Large intestine (tissue), 3 donors: ENCODE results near the gene CHST11. TPM values are rescaled to one million over a fixed set of nuclear protein-coding genes. Genes with fewer than 3 reads are reported as not detected.

Experiments
- DNase-seq, 2 donors: peaks; one replicate each; pipeline versions ENCODE4 v3.0.0 to v3.0.0-alpha.2; 2013
- H3K27ac ChIP-seq: one replicate; pipeline ENCODE4 v1.5.1; 2013; ENCODE audit warnings: low read length
- H3K27me3 ChIP-seq: 2 replicates; pipeline ENCODE4 v1.6.1; 2013; ENCODE audit warnings: low read length; ENCODE audit not compliant: control insufficient read depth, insufficient read depth
- H3K36me3 ChIP-seq: 2 replicates; pipeline ENCODE4 v1.6.1; 2013; ENCODE audit warnings: low read length; ENCODE audit not compliant: control insufficient read depth, insufficient read depth
- H3K4me1 ChIP-seq: one replicate; pipeline ENCODE4 v1.6.1; 2013; ENCODE audit warnings: low read length; ENCODE audit not compliant: control insufficient read depth, insufficient read depth
- H3K4me3 ChIP-seq: one replicate; pipeline ENCODE4 v1.5.1; 2013; ENCODE audit warnings: low read length
- H3K9me3 ChIP-seq: one replicate; pipeline ENCODE4 v1.6.1; 2013; ENCODE audit warnings: mild to moderate bottlenecking, low read depth, low read length, moderate library complexity; ENCODE audit not compliant: control insufficient read depth
- WGBS: methylation state at CpG from one replicate; pipeline ENCODE4 v1.1.5; 2013; ENCODE audit warnings: low lambda C conversion rate; ENCODE audit not compliant: insufficient coverage; 5-methylcytosine and 5-hydroxymethylcytosine counted together
- polyA plus RNA-seq: library from polyadenylated mRNA; unstranded; fragments of 120-200 nt; gene quantifications from one replicate; pipeline ENCODE4 v1.2.1, GENCODE V29; 2013

Gene CHST11
- polyA plus RNA-seq, 1 donor, result 5.9 TPM

DNA sequence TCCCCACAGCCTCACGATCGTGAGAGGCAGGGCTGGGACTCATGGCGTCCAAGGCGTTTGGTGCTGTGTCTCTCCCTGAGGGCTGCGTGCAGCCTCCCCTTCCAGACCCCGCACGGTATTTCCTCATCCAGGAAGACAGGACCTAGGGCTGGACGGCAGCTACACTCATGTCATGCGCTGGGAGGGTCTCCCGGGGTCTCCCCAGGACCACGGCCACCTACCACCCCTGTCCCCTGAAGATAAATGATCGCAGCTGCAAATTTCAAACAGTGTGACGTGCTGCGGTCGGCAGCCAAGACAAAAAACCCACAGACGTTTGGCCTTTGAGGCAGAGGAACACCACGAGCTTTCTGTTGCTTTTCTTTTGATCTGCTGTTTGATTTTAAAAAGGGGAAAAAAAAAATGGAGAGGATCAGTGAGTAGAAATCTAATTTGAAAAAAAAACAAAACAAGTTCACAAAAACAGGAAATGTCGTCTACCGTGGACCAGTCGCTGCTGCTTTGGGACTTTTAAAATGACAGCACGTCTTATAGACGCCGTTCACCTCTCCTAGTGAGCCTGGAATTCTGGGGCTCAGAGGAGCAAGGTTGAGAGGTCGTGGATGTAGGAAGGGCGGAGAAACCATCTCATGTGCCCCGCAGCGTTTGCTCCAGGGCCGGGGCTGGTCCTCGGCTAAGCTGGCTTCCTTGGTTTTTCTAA lies 263.7 kb downstream of the CHST11 start:
- Histone ChIP-seq H3K27me3 (no peaks in the 10 kb centered on the region), H3K27ac (peak overlapping the region; percentile 46), H3K4me3 (no peak overlapping the region), H3K9me3 (no peaks in the 10 kb centered on the region), H3K4me1 (no peaks in the 10 kb centered on the region), H3K36me3 (no peaks in the 10 kb centered on the region)
- peak in 1 of 2 donors; percentile 47 for DNase-seq
- 65% methylated on average over 3 of the region's 29 CpGs for whole genome bisulfite sequencing

GRCh38 chr12:104721039-104721405 lies 264.3 kb downstream of the CHST11 start:
- H3K4me3 ChIP-seq, result no peak overlapping the region
- no peak for DNase-seq
- no peaks in the 10 kb centered on the region for H3K36me3 ChIP-seq
- H3K27me3 ChIP-seq, result no peaks in the 10 kb centered on the region
- peak overlapping the region; percentile 43 for H3K27ac ChIP-seq
- H3K4me1 ChIP-seq, result no peaks in the 10 kb centered on the region
- no peaks in the 10 kb centered on the region for H3K9me3 ChIP-seq

GRCh38 chr12:104721936-104722335 lies 265.2 kb downstream of the CHST11 start:
- WGBS, result no CpG with 5 or more reads among the region's 6 CpGs
- no peaks in the 10 kb centered on the region for H3K4me1 ChIP-seq
- no peaks in the 10 kb centered on the region for H3K9me3 ChIP-seq
- no peaks in the 10 kb centered on the region for H3K27me3 ChIP-seq
- no peak for DNase-seq
- H3K4me3 ChIP-seq, result no peak overlapping the region
- no peak overlapping the region for H3K27ac ChIP-seq
- no peaks in the 10 kb centered on the region for H3K36me3 ChIP-seq

DNA sequence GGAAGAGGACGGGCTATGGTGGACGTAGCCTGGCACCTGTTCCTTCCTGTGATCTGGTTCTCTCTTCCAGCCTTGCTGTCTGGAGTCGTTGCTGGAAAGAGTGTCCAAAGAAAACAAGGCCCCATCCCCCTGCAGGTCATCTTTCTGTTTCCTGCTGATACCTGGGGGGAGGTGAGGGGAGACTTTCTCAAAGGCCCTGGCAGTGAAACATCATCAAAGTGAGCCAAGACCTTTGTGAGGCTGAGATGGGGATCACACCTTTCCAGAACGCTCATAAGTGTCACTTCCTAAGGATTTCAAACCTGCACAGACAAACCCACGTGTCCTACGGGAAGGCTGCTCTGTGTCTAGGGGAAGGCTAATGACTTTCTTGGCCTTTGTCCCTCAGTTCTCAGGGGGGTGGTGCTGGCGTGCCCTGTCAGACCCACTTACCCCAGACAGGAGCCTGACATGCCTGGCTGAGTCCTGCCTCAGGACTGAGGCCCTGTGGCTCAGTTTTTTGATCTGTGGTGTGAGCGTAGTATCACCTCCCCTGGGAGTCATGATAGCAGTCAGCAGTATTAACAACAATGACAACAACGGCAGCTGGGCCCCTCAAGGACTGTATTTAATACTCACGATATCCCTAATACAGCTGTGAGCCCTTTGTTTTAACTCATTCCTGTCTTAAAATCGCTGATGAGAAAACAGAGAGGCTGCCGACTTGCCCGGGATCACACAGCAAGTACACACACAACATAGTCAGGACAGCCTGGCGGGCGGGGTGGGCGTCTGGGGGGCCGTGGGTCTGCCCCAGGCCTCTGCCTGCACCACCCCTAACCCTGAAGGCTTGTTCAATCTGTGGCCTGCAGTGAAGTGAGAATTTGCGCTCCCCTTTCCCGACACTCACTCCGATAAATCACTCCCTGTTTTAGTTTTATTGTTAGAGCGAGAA lies 266.1 kb downstream of the CHST11 start:
- no peak for DNase-seq
- Histone ChIP-seq H3K4me3 (no peak overlapping the region), H3K4me1 (no peaks in the 10 kb centered on the region), H3K9me3 (no peaks in the 10 kb centered on the region), H3K27ac (no peak overlapping the region), H3K36me3 (no peaks in the 10 kb centered on the region), H3K27me3 (no peaks in the 10 kb centered on the region)
- WGBS, result 80% methylated on average over 1 of the region's 21 CpGs

- H3K27ac ChIP-seq, result no peak overlapping the region
- no peaks in the 10 kb centered on the region for H3K9me3 ChIP-seq
- no peak overlapping the region for H3K4me3 ChIP-seq
- H3K27me3 ChIP-seq, result no peaks in the 10 kb centered on the region
- DNase-seq, result no peak
- H3K36me3 ChIP-seq, result no peaks in the 10 kb centered on the region
- H3K4me1 ChIP-seq, result no peaks in the 10 kb centered on the region
- 80% methylated on average over 1 of the region's 2 CpGs for WGBS
These were observed 267.1 kb downstream of the CHST11 start for GRCh38 chr12:104723895-104724294.

- no peaks in the 10 kb centered on the region for H3K36me3 ChIP-seq
- WGBS, result 67% methylated on average over 3 of the region's 12 CpGs
- H3K27me3 ChIP-seq, result no peaks in the 10 kb centered on the region
- H3K4me1 ChIP-seq, result no peaks in the 10 kb centered on the region
- no peaks in the 10 kb centered on the region for H3K9me3 ChIP-seq
- no peak overlapping the region for H3K4me3 ChIP-seq
- DNase-seq, result no peak
- H3K27ac ChIP-seq, result no peak overlapping the region
These were observed 268.3 kb downstream of the CHST11 start for GRCh38 chr12:104724992-104725585.

DNA sequence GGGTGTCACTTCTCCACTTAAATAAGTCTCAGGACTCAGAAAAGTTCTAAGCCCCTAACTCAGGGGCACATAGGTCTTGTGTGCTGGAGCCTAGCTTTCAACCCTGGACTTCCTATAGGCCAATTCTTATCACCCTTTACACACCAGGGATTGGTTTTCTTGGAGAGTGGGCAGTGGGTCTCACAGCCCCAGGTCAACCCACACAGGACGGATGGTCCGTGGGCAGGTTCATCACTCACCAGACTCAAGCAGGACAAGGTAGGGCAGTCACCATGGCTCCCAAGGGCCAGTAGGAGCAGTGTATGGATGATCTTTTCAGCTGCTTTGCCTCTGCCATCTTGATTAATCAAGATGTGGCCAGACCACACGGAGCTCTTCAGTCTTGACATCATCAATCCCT lies 268.9 kb downstream of the CHST11 start:
- no peak overlapping the region for H3K27ac ChIP-seq
- no peaks in the 10 kb centered on the region for H3K9me3 ChIP-seq
- no peak for DNase-seq
- no CpG with 5 or more reads among the region's 3 CpGs for WGBS
- no peaks in the 10 kb centered on the region for H3K36me3 ChIP-seq
- no peak overlapping the region for H3K4me3 ChIP-seq
- no peaks in the 10 kb centered on the region for H3K4me1 ChIP-seq
- no peaks in the 10 kb centered on the region for H3K27me3 ChIP-seq

DNA sequence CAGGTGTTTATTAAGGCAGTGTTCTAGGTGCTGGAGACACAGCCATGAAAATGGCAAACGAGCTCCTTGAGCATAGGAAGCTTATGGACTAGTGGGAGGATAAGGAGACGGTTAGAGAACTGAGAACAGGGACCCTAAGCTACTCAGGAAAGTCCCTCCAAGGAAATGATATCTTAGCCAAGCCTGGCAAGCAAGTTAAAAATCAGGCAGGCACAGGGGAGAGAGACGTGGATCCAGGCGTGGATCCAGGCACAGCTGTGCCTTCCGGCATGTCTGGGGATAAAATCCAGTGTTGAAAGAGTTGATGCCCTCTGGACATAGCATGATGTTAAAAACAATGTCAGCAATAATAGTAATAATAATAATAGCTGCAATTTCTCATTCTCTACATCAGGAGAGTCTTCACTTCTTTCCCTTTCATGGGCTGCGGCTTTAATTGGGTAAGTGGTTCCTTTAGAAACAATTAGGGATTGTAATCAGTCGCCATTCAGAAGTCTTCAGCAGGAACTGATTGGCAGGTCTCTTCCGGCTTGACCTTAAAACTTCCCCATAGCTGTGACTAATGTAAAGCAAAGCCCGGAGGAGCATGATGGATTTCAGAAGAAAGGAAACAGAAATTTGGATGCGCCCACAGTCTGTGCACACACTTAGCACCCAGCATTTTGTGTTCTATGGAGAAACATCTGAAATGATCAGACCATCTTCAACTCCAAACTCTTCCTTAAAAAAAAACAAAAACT lies 271.1 kb downstream of the CHST11 start:
- no peak overlapping the region for H3K4me3 ChIP-seq
- 94% methylated on average over 3 of the region's 10 CpGs for WGBS
- no peaks in the 10 kb centered on the region for H3K36me3 ChIP-seq
- H3K27ac ChIP-seq, result no peak overlapping the region
- no peak for DNase-seq
- no peaks in the 10 kb centered on the region for H3K9me3 ChIP-seq
- no peaks in the 10 kb centered on the region for H3K4me1 ChIP-seq
- no peaks in the 10 kb centered on the region for H3K27me3 ChIP-seq

GRCh38 chr12:104729091-104729490 lies 272.3 kb downstream of the CHST11 start:
- H3K27ac ChIP-seq, result no peak overlapping the region
- no peaks in the 10 kb centered on the region for H3K36me3 ChIP-seq
- no peak for DNase-seq
- 60% methylated on average over 1 of the region's 1 CpG for WGBS
- no peaks in the 10 kb centered on the region for H3K9me3 ChIP-seq
- H3K4me3 ChIP-seq, result no peak overlapping the region
- H3K27me3 ChIP-seq, result no peaks in the 10 kb centered on the region
- no peaks in the 10 kb centered on the region for H3K4me1 ChIP-seq
